Hepatocyte (in vitro differentiated cells): ENCODE results near the gene ORC2.

ENCODE experiments used
- EZH2 ChIP-seq: fragments of 200-600 bp; sonication (generic); IDR thresholded peaks from 2 replicates; pipeline ENCODE4 v1.6.1; 2016; ENCODE audit warnings: antibody characterized with exemption, mild to moderate bottlenecking, borderline replicate concordance
- TF ChIP-seq, protein P1 (sequence below): fragments of 200-600 bp; sonication (generic); IDR thresholded peaks from 2 replicates; pipeline ENCODE4 v1.5.1; 2016; ENCODE audit warnings: antibody characterized with exemption, mild to moderate bottlenecking; ENCODE audit not compliant: poor library complexity

DNA sequence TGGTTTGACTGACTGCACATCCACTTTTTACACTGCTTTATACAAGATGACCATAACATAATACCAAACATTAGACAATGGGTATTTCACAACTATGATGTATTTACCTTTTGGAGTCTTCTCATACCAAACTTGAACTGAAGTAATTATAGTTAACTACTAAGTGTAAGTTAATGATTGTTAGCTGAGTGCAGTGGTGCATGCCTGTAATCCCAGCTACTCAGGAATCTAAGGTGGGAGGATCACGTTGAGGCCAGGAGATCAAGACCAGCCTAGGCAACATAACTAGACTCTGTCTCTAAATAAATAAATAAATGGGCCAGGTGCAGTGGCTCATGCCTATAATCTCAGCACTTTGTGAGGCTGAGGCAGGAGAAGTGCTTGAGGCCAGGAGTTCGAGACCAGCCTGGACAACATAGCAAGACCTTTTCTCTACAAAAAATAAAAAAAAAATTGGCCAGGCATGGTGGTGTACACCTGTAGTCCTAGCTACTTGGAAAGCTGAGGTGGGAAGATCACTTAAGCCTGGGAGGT lies 44.9 kb upstream of the ORC2 start:
- TF ChIP-seq EZH2: no peak
- TF ChIP-seq, protein P1, sequence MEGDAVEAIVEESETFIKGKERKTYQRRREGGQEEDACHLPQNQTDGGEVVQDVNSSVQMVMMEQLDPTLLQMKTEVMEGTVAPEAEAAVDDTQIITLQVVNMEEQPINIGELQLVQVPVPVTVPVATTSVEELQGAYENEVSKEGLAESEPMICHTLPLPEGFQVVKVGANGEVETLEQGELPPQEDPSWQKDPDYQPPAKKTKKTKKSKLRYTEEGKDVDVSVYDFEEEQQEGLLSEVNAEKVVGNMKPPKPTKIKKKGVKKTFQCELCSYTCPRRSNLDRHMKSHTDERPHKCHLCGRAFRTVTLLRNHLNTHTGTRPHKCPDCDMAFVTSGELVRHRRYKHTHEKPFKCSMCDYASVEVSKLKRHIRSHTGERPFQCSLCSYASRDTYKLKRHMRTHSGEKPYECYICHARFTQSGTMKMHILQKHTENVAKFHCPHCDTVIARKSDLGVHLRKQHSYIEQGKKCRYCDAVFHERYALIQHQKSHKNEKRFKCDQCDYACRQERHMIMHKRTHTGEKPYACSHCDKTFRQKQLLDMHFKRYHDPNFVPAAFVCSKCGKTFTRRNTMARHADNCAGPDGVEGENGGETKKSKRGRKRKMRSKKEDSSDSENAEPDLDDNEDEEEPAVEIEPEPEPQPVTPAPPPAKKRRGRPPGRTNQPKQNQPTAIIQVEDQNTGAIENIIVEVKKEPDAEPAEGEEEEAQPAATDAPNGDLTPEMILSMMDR: no peak
